Fibroblast of gingiva (primary cell): Measurements from ENCODE around the gene LMNB1.
"Not testable (repeated sequence)": the region's sequence is repeated elsewhere in the genome, so short reads cannot be mapped to it uniquely, and the experiment has no call there.

ENCODE experiments used
- DNase-seq: peaks from one replicate; pipeline ENCODE4 v3.0.0-alpha.2; 2011; ENCODE audit warnings: low read depth

LMNB1 gene

GRCh38 chr5:126776499-126777256, at the start of gene LMNB1:
LMNB1 (plus strand) TSS chr5:126777136; CDS start chr5:126777509, 373 bp downstream.
- peak; percentile 96 for DNase-seq

- DNase-seq: no peak
These were observed 44.2 kb upstream of the LMNB1 start for GRCh38 chr5:126732716-126733115.

GRCh38 chr5:126734573-126734972, 42.4 kb upstream of the LMNB1 start:
- not testable (repeated sequence) for DNase-seq

GRCh38 chr5:126736141-126736540, 40.8 kb upstream of the LMNB1 start:
- no peak for DNase-seq

GRCh38 chr5:126741361-126741760, 35.6 kb upstream of the LMNB1 start:
- DNase-seq: no peak

GRCh38 chr5:126742425-126742824, 34.5 kb upstream of the LMNB1 start:
- DNase-seq: no peak

- no peak for DNase-seq
These were observed 32.1 kb upstream of the LMNB1 start for GRCh38 chr5:126744836-126745235.

GRCh38 chr5:126745259-126745992, 31.5 kb upstream of the LMNB1 start:
- no peak for DNase-seq

GRCh38 chr5:126746290-126746689, 30.6 kb upstream of the LMNB1 start:
- DNase-seq: no peak

GRCh38 chr5:126752081-126752785, 24.7 kb upstream of the LMNB1 start:
- DNase-seq: no peak

- DNase-seq: no peak
These were observed 23.7 kb upstream of the LMNB1 start for GRCh38 chr5:126753227-126753626.

GRCh38 chr5:126754609-126755008, 22.3 kb upstream of the LMNB1 start:
- DNase-seq: no peak

- DNase-seq: no peak
These were observed 21.3 kb upstream of the LMNB1 start for GRCh38 chr5:126755593-126755992.

GRCh38 chr5:126757713-126758357, 19.1 kb upstream of the LMNB1 start:
- no peak for DNase-seq

GRCh38 chr5:126763371-126763770, 13.6 kb upstream of the LMNB1 start:
- no peak for DNase-seq

- DNase-seq: no peak
These were observed 7.2 kb upstream of the LMNB1 start for GRCh38 chr5:126769703-126770102.

- DNase-seq: not testable (repeated sequence)
These were observed 3.4 kb upstream of the LMNB1 start for GRCh38 chr5:126773536-126773935.

GRCh38 chr5:126774595-126774994, 2.3 kb upstream of the LMNB1 start:
- not testable (repeated sequence) for DNase-seq

GRCh38 chr5:126777257-126777974, 480 bp downstream of the LMNB1 start:
- peak; percentile 56 for DNase-seq

GRCh38 chr5:126777975-126778674, 1.2 kb downstream of the LMNB1 start:
- DNase-seq: peak; percentile 96
